Activated CD4-positive, alpha-beta memory T cell treated with anti-CD3 and anti-CD28 coated beads, Interleukin-2, amount 10 ng/mL, durations not matched to agents 7 days and 5 days (primary cell): Measurements from ENCODE around the gene HYPK. TPM values are rescaled to one million over a fixed set of nuclear protein-coding genes. Genes with fewer than 3 reads are reported as not detected.

Experiments
- total RNA-seq, 2 experiments: library from RNA; stranded (reverse); gene quantifications; one replicate each; pipeline ENCODE4 v1.2.3, GENCODE V29; 2021

HYPK gene
- total RNA-seq, 2 experiments from 2014 or later: 14.3 to 14.4 TPM

Other genes starting within 250 kb of the HYPK start
- gene PPIP5K1, start 210.4 kb upstream of the HYPK start, total RNA-seq: 10 to 100 TPM; 28.2 to 33.0 TPM
- not detected for gene CKMT1B, start 206.6 kb upstream of the HYPK start, total RNA-seq
- gene STRC, start 181.8 kb upstream of the HYPK start, total RNA-seq: under 1 TPM; 0.45 to 0.75 TPM
- 1 to 10 TPM; 3.0 to 4.7 TPM for gene CATSPER2, start 151.8 kb upstream of the HYPK start, total RNA-seq
- not detected for gene CKMT1A, start 106.7 kb upstream of the HYPK start, total RNA-seq
- gene PDIA3, start 54.2 kb upstream of the HYPK start, total RNA-seq: 100 to 1,000 TPM; 290 TPM
- under 1 TPM; 0.25 to 0.33 TPM for gene ELL3, start 23.6 kb upstream of the HYPK start, total RNA-seq
- 100 to 1,000 TPM; 907 to 928 TPM for gene SERF2, start 8.3 kb upstream of the HYPK start, total RNA-seq
- gene SERINC4, start 379 bp upstream of the HYPK start, total RNA-seq: under 1 TPM; 0.15 to 0.18 TPM
- gene MFAP1, start 24.1 kb downstream of the HYPK start, total RNA-seq: 10 to 100 TPM; 34.4 to 37.3 TPM
- 10 to 100 TPM; 72.2 to 74.7 TPM for gene WDR76, start 26.4 kb downstream of the HYPK start, total RNA-seq